Gastrocnemius medialis (tissue), 4 donors: ENCODE data around the gene MNAT1.

Experiments used
- POLR2A ChIP-seq, 2 donors: fragments of 450-650 bp; IDR thresholded peaks; one replicate each; pipeline ENCODE4 v1.6.1; 2017; ENCODE audit warnings: antibody characterized with exemption in 2 of 2, mild to moderate bottlenecking in 2 of 2, moderate library complexity in 2 of 2
- TF ChIP-seq, protein P1 (sequence below), 5 experiments: fragments of 450-650 bp in 3 of 5; fragments of 200-600 bp in 2 of 5; sonication (generic) in 2 of 5; IDR thresholded peaks in 4 of 5; conservative IDR thresholded peaks in 1 of 5; 1 replicate in 4 of 5; 2 replicates in 1 of 5; pipeline ENCODE4 v1.5.1; 2016 to 2019; ENCODE audit warnings: antibody characterized with exemption in 5 of 5, mild to moderate bottlenecking in 3 of 5, moderate library complexity in 3 of 5

DNA sequence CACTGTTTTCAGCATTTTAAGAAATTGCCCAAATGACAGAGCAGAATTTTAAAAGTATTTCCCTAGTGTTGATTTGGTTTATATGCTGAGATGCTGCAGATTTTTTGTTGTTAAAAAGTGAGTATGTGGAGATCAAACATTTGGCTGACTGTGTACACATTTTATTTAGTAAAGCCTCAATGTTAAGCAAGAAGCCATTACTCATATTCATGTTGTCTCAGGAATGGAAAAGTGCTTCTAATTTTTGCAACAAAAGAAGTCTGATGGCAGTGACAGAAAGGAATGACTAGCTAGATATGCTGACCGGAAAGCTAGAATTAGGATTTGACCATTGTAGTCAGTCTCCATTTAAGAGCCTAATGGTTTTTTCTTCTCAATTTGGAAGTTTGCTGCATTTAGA is 269.0 kb downstream of the MNAT1 start:
- TF ChIP-seq, protein P1, sequence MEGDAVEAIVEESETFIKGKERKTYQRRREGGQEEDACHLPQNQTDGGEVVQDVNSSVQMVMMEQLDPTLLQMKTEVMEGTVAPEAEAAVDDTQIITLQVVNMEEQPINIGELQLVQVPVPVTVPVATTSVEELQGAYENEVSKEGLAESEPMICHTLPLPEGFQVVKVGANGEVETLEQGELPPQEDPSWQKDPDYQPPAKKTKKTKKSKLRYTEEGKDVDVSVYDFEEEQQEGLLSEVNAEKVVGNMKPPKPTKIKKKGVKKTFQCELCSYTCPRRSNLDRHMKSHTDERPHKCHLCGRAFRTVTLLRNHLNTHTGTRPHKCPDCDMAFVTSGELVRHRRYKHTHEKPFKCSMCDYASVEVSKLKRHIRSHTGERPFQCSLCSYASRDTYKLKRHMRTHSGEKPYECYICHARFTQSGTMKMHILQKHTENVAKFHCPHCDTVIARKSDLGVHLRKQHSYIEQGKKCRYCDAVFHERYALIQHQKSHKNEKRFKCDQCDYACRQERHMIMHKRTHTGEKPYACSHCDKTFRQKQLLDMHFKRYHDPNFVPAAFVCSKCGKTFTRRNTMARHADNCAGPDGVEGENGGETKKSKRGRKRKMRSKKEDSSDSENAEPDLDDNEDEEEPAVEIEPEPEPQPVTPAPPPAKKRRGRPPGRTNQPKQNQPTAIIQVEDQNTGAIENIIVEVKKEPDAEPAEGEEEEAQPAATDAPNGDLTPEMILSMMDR (IDR thresholded peaks at IDR 0.05 in 4 of 5, conservative IDR thresholded peaks at IDR 0.05 in 1 of 5), result no peak
- no peak for TF ChIP-seq POLR2A (IDR thresholded peaks at IDR 0.05)
